GM18909 (cell line): ENCODE results near the gene RAB28.
"Not testable (repeated sequence)": the region's sequence is repeated elsewhere in the genome, so short reads cannot be mapped to it uniquely, and the experiment has no call there.

ENCODE experiments used
- ATAC-seq: cut with Tn5 transposase; IDR thresholded peaks from one replicate; pipeline ENCODE4 v1.9.1; 2021; ENCODE audit warnings: mild to moderate bottlenecking; ENCODE audit not compliant: unreplicated experiment, poor library complexity

The RAB28 gene

GRCh38 chr4:13454786-13455185 is 29.4 kb downstream of the RAB28 start:
- ATAC-seq: no peak

GRCh38 chr4:13452927-13453579 is 31.1 kb downstream of the RAB28 start:
- no peak for ATAC-seq

- no peak for ATAC-seq
Measured at GRCh38 chr4:13449590-13449989, 34.5 kb downstream of the RAB28 start.

- no peak for ATAC-seq
Measured at GRCh38 chr4:13445841-13446790, 38.0 kb downstream of the RAB28 start.

- no peak for ATAC-seq
Measured at GRCh38 chr4:13441506-13441905, 42.6 kb downstream of the RAB28 start.

- ATAC-seq: no peak
Measured at GRCh38 chr4:13436962-13437361, 47.2 kb downstream of the RAB28 start.

- no peak for ATAC-seq
Measured at GRCh38 chr4:13432453-13432852, 51.7 kb downstream of the RAB28 start.

DNA sequence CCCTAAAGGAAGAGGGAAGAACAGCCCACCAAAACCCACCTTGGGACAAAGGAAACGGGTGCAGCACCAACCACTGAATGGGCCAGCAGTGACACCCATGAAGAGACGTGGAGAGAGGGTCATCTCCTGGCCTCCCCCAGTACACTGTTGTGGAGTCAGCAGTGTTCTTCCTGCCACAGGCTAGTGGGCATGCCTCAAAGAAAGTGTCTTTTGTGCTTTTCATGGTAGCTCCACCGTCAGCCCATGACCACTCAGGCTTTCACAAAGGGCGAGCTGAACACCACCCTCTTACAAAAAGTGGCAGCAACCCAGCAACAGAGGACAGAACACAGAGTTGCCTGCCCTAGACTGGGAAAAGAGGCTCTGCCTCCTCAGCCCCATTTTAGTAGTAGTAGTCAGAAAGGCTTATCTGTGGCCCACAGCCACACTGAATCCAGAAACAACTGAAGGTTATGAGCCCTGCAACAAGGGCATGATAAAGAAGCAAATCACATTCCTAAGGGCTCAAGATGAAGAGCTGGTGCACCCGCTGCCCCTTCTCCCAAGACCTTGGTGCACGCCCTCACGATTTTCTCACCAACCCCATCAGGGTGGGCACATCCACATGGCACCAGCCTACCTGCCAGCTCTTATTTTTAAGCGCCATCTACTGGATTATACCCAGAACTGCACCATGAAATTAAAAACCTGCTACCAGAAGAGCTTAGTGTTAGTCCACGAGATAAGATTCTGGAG is 53.1 kb downstream of the RAB28 start:
- ATAC-seq: no peak

- ATAC-seq: no peak
Measured at GRCh38 chr4:13427599-13428325, 56.4 kb downstream of the RAB28 start.

DNA sequence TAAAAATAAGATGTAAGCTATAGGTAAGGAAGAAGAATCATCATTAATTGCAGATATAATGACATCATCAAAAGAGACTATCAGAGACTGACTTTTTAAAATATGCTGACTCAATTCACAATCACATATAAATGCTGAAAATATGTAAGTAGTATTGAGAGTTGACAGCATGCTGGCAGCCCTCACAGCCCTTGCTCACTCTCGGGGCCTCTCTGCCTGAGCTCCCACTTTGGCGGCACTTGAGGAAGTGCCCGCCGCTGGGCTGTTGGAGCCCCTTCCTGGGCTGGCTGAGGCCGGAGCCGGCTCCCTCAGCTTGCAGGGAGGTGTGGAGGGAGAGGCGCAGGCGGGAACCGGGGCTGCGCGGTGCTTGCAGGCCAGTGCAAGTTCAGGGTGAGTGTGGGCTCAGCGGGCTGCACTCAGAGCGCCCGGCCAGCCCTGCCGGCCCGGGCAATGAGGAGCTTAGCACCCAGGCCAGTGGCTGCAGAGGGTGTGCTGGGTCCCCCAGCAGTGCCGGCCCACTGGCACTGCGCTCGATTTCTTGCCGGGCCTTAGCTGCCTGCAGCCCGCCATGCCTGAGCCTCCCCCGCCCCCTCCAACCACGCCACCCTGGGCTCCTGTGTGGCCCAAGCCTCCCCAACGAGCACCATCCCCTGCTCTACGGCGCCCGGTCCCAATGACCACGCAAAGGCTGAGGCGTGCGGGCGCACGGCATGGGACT is 68.9 kb downstream of the RAB28 start:
- no peak for ATAC-seq

DNA sequence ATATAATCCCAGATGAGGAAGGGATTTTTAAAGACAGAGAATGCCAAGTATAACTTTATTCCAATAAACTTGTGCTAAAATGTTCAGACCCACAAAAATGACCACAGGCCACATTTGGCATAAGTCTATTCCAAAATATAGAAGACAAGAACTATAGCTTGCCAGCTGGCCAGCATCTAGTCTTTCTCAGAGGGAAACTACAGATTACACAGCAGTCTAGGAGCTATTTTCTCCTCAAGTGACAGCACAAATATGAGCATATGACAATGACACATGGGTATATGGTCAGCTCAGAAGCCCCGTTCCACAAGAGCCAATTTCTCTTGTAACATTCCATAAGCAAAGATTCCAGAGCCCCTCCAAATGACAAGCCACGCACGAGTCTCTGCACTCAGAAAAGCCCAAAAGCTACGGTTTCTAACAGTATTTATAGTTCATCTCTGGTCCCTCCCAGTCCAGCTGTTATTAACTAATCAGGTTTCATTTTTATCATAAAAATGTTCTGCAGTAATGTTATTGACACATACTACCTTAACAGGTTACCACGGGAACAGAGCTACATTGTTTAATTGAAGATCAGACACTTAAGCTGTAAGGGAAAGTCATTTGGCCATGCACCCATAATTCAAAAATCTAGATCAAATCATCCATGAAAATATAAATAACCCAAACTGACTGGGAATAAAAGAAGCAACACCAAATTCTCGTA is 70.3 kb downstream of the RAB28 start:
- ATAC-seq: no peak

DNA sequence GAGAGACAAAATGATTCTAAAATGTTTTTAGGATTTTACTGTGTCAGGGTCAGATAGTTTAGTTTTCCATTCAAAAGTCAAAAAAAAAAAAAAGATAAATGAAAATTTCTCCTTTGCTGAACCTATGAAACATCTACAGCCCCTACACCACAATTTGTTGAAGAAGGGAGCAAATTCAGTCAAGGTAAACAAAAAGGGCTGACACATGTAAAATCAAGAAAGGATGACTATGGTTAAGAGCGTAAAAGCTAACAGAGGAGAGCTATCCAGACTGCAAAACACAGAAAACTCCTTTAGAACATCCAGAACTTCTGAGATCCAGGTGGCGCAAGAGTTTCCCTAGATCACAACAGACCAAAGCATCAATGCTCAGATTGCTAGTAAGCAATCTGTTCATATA is 72.2 kb downstream of the RAB28 start:
- ATAC-seq: no peak

DNA sequence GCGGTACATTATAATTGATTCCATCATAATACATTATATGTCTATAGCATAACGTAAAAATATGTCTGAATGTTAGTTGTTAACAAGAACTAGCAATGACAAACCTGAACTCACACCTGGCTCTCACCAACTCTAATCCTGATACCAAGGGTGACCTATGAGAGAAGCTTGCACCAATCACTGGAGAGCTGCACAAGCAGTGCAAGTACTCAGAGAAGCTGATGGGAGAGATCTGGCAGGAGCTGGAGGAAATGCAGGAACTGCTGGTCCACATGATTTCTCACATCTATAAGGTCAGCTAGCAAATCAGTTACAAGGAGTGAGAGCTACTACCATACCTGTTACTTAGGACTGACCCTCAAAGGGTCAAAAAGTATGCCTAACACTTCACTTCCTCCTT is 74.8 kb downstream of the RAB28 start:
- ATAC-seq: no peak

- not testable (repeated sequence) for ATAC-seq
Measured at GRCh38 chr4:13406156-13406555, 78.0 kb downstream of the RAB28 start.

GRCh38 chr4:13403833-13404232 is 80.3 kb downstream of the RAB28 start:
- ATAC-seq: no peak

- ATAC-seq: no peak
Measured at GRCh38 chr4:13403326-13403725, 80.8 kb downstream of the RAB28 start.

- ATAC-seq: no peak
Measured at GRCh38 chr4:13399257-13399656, 84.9 kb downstream of the RAB28 start.

DNA sequence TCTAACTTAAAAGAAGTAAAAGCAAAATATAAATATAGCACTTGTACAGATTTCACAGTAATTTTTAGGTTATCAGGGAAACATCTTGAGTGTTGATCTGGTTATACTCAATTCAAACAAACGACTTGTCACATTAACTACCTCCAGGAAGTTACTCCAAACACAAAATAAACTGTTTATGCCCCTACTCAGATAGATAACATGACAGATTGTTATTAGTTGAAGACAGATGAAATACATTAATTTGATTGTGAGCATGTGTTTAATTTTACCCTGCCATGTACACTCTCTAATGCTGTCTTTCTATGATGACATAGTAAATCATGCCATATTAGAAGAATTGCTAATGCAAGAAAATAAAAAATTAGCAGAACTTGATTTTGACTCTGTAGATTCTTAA is 88.0 kb downstream of the RAB28 start:
- ATAC-seq: no peak

- not testable (repeated sequence) for ATAC-seq
Measured at GRCh38 chr4:13389901-13390300, 94.2 kb downstream of the RAB28 start.
